Ishikawa (cell line): Measurements from ENCODE around the gene HDDC2.

ENCODE experiments used
- CEBPB ChIP-seq: IDR thresholded peaks from 2 replicates; pipeline ENCODE4 v1.6.1; 2012
- CREB1 ChIP-seq: IDR thresholded peaks from 2 replicates; pipeline ENCODE4 v1.6.1; 2012; ENCODE audit warnings: low read depth
- EGR1 ChIP-seq: IDR thresholded peaks from 2 replicates; pipeline ENCODE4 v1.6.1; 2012
- EP300 ChIP-seq: IDR thresholded peaks from 2 replicates; pipeline ENCODE4 v1.6.1; 2012; ENCODE audit warnings: borderline replicate concordance
- FOXM1 ChIP-seq: IDR thresholded peaks from 2 replicates; pipeline ENCODE4 v1.6.1; 2012; ENCODE audit warnings: low read depth, borderline replicate concordance
- MAX ChIP-seq: IDR thresholded peaks from 2 replicates; pipeline ENCODE4 v1.6.1; 2012
- NFIC ChIP-seq: IDR thresholded peaks from 2 replicates; pipeline ENCODE4 v1.6.1; 2012
- RAD21 ChIP-seq: IDR thresholded peaks from 2 replicates; pipeline ENCODE4 v1.6.1; 2012; ENCODE audit warnings: low read depth
- REST ChIP-seq: IDR thresholded peaks from 2 replicates; pipeline ENCODE4 v1.6.1; 2012; ENCODE audit warnings: low read depth, mild to moderate bottlenecking
- TAF1 ChIP-seq: IDR thresholded peaks from 2 replicates; pipeline ENCODE4 v1.6.1; 2012; ENCODE audit warnings: low read depth, mild to moderate bottlenecking
- TCF12 ChIP-seq: IDR thresholded peaks from 2 replicates; pipeline ENCODE4 v1.6.1; 2012; ENCODE audit warnings: low read depth
- TEAD4 ChIP-seq: IDR thresholded peaks from 2 replicates; pipeline ENCODE4 v1.6.1; 2012
- USF1 ChIP-seq: IDR thresholded peaks from 2 replicates; pipeline ENCODE4 v1.6.1; 2012
- YY1 ChIP-seq: IDR thresholded peaks from 2 replicates; pipeline ENCODE4 v1.6.1; 2012; ENCODE audit warnings: low read depth
- ZBTB7A ChIP-seq: IDR thresholded peaks from 2 replicates; pipeline ENCODE4 v1.6.1; 2012; ENCODE audit warnings: low read depth

The HDDC2 gene

GRCh38 chr6:125267806-125268523, 33.8 kb downstream of the HDDC2 start:
- TF ChIP-seq TEAD4: peak; percentile 62
- no peak for TF ChIP-seq YY1
- TF ChIP-seq CEBPB: peak; percentile 83
- TF ChIP-seq RAD21: peak; percentile 4; the same call in 1 of the 2 replicates
- TF ChIP-seq TAF1: no peak
- peak; percentile 84 for TF ChIP-seq MAX
- peak; percentile 82; the same call in 1 of the 2 replicates for TF ChIP-seq EP300
- peak; percentile 94 for TF ChIP-seq NFIC
- no peak for TF ChIP-seq REST
- TF ChIP-seq TCF12: peak; percentile 82
- peak; percentile 82 for TF ChIP-seq USF1
- TF ChIP-seq EGR1: no peak

GRCh38 chr6:125264476-125264875, 37.3 kb downstream of the HDDC2 start:
- no peak for TF ChIP-seq CEBPB
- TF ChIP-seq TAF1: no peak
- no peak for TF ChIP-seq EP300
- no peak for TF ChIP-seq TCF12
- TF ChIP-seq RAD21: no peak

GRCh38 chr6:125262016-125263013, 39.5 kb downstream of the HDDC2 start:
- no peak for TF ChIP-seq TAF1
- TF ChIP-seq MAX: no peak
- no peak for TF ChIP-seq TEAD4
- no peak for TF ChIP-seq TCF12
- no peak for TF ChIP-seq USF1
- no peak for TF ChIP-seq NFIC
- no peak for TF ChIP-seq FOXM1
- TF ChIP-seq EGR1: no peak
- no peak for TF ChIP-seq CEBPB
- TF ChIP-seq YY1: no peak
- TF ChIP-seq REST: no peak
- TF ChIP-seq EP300: no peak
- TF ChIP-seq CREB1: no peak
- no peak for TF ChIP-seq RAD21
- TF ChIP-seq ZBTB7A: no peak

- TF ChIP-seq EGR1 (no peak), MAX (no peak), CEBPB (no peak), TCF12 (no peak), TAF1 (no peak), EP300 (no peak), NFIC (no peak)
These were observed 42.4 kb downstream of the HDDC2 start for GRCh38 chr6:125259354-125259736.

- no peak for TF ChIP-seq FOXM1
- no peak for TF ChIP-seq REST
- TF ChIP-seq TCF12: no peak
- no peak for TF ChIP-seq RAD21
- TF ChIP-seq EP300: no peak
- no peak for TF ChIP-seq CREB1
- TF ChIP-seq ZBTB7A: no peak
- TF ChIP-seq USF1: no peak
- TF ChIP-seq NFIC: no peak
- TF ChIP-seq TEAD4: no peak
- TF ChIP-seq CEBPB: no peak
- no peak for TF ChIP-seq YY1
- TF ChIP-seq MAX: no peak
- TF ChIP-seq EGR1: no peak
- no peak for TF ChIP-seq TAF1
These were observed 43.0 kb downstream of the HDDC2 start for GRCh38 chr6:125258651-125259353.
